GM10847 (cell line): ENCODE results near the gene PTPRO.

Experiments
- POLR2A ChIP-seq: IDR thresholded peaks from 2 replicates; pipeline ENCODE4 v1.6.1; 2011; ENCODE audit not compliant: insufficient read length; ENCODE audit errors: extremely low read depth

PTPRO gene

GRCh38 chr12:15547063-15547462, 224.8 kb downstream of the PTPRO start:
- no peak for TF ChIP-seq POLR2A

- TF ChIP-seq POLR2A = no peak
Observed at GRCh38 chr12:15547691-15548090, 225.4 kb downstream of the PTPRO start.

GRCh38 chr12:15550793-15551192, 228.5 kb downstream of the PTPRO start:
- no peak for TF ChIP-seq POLR2A

GRCh38 chr12:15555446-15555845, 233.1 kb downstream of the PTPRO start:
- TF ChIP-seq POLR2A = no peak

- TF ChIP-seq POLR2A = no peak
Observed at GRCh38 chr12:15556411-15557102, 234.2 kb downstream of the PTPRO start.

GRCh38 chr12:15558915-15559528, 236.7 kb downstream of the PTPRO start:
- TF ChIP-seq POLR2A = no peak

GRCh38 chr12:15561396-15561795, 239.1 kb downstream of the PTPRO start:
- no peak for TF ChIP-seq POLR2A

- TF ChIP-seq POLR2A = no peak
Observed at GRCh38 chr12:15562263-15562662, 240.0 kb downstream of the PTPRO start.

- TF ChIP-seq POLR2A = no peak
Observed at GRCh38 chr12:15563663-15564062, 241.4 kb downstream of the PTPRO start.

GRCh38 chr12:15574353-15574752, 252.0 kb downstream of the PTPRO start:
- TF ChIP-seq POLR2A = no peak

GRCh38 chr12:15575671-15576541, 253.6 kb downstream of the PTPRO start:
- TF ChIP-seq POLR2A = no peak

GRCh38 chr12:15580431-15580830, 258.1 kb downstream of the PTPRO start:
- TF ChIP-seq POLR2A = no peak

GRCh38 chr12:15581006-15581405, 258.7 kb downstream of the PTPRO start:
- no peak for TF ChIP-seq POLR2A

GRCh38 chr12:15583804-15584203, 261.5 kb downstream of the PTPRO start:
- TF ChIP-seq POLR2A = no peak

- no peak for TF ChIP-seq POLR2A
Observed at GRCh38 chr12:15584366-15585041, 262.2 kb downstream of the PTPRO start.
